NOMO-1 (cell line): Measurements from ENCODE around the gene ATP2A1.
"Not testable (repeated sequence)": the region's sequence is repeated elsewhere in the genome, so short reads cannot be mapped to it uniquely, and the experiment has no call there.

Experiments
- DNase-seq, 2 experiments: peaks; one replicate each; lab custom pipeline; 2025; ENCODE audit not compliant: unreplicated experiment in 2 of 2; lab: John Stamatoyannopoulos, UW

Gene ATP2A1

GRCh38 chr16:28880589-28880915 lies 2.3 kb downstream of the ATP2A1 start:
- no peak for DNase-seq

GRCh38 chr16:28880955-28881354 lies 2.7 kb downstream of the ATP2A1 start:
- no peak for DNase-seq

GRCh38 chr16:28881565-28881964 lies 3.3 kb downstream of the ATP2A1 start:
- not testable (repeated sequence) for DNase-seq

DNA sequence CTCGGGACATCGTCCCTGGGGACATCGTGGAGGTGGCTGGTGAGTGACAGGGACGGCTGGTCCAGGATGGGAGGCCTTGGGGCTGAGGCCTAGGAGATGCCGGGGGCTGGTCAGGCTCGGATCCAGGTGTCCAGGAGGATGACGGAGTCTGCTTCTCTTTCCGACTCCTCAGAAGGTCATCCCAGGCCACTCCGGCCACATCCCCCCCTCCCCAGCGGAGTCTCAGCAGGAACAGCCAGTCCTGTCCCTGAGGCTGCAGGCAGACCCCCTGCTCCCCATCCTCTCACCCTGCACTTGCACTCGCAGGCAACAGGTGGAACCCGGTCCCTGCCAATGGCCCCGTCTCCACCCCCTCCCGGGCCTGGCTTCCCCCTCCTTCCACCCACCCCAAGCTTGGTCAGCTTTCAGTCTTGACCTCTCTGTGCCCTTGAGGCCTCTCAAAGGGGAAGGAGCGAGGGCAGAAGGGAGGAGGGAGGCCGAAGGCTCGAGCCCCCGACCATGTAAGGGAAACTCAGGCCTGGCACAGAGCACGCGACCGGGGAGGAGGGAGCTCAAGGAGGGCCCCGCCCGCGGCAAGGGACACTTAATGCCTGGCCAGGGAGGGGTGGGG lies 4.4 kb downstream of the ATP2A1 start:
- DNase-seq, result no peak

DNA sequence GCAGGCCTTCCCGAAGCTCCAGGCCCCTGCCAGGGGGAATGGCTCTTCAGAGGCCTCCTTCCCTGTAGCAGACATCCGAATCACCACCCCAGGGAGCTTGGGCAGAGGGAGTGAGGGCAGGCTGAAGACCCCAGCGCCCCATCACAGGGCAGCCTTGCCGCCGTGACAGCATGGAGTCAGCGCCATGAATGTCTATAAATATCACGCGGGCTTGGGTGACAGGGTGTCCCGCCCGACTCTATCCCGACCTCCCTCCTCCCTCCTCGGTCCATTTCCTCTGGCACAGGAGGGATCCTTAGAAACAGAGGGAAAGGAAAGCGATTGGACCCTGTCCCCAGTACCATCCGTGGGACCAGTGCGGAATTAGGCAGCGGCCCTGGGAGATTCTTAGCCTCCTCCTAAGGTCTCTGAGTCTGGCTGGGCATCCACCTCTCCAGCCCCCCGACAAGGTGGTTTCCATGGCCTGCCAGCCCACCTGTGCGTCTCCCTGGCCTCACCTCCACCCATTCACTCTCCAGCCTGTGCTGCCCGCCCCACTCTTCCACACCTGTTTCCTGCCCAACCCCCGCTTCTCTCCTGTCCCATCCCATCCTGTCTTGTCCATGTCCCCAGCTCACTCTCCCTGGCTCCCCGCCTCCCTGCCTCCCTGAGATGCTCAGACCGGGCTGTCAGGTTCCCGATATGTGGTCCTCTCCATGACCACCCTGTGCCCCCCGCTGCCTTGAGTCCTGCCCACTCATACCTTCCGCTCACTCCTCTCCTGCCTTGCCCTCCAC lies 5.1 kb downstream of the ATP2A1 start:
- no peak for DNase-seq

- no peak for DNase-seq
Measured at GRCh38 chr16:28884045-28884444, 5.8 kb downstream of the ATP2A1 start.

DNA sequence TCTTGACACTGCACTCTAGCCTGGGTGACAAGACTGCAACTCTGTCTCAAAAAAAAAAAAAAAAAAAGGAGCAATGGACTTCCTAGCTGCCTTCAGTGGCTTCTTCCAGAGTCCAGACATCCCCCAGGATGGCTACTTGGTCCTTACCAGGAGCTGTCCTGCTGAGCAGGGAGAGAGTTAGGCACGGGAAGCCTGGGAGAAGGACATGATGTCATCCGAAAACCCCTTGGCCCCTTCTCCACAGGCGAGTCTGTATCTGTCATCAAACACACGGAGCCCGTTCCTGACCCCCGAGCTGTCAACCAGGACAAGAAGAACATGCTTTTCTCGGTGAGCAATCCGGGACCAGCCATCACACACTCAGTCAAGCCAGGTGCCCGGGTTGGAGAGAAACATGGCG lies 8.7 kb downstream of the ATP2A1 start:
- no peak for DNase-seq

- DNase-seq, result not testable (repeated sequence)
Measured at GRCh38 chr16:28890355-28890754, 12.1 kb downstream of the ATP2A1 start.

DNA sequence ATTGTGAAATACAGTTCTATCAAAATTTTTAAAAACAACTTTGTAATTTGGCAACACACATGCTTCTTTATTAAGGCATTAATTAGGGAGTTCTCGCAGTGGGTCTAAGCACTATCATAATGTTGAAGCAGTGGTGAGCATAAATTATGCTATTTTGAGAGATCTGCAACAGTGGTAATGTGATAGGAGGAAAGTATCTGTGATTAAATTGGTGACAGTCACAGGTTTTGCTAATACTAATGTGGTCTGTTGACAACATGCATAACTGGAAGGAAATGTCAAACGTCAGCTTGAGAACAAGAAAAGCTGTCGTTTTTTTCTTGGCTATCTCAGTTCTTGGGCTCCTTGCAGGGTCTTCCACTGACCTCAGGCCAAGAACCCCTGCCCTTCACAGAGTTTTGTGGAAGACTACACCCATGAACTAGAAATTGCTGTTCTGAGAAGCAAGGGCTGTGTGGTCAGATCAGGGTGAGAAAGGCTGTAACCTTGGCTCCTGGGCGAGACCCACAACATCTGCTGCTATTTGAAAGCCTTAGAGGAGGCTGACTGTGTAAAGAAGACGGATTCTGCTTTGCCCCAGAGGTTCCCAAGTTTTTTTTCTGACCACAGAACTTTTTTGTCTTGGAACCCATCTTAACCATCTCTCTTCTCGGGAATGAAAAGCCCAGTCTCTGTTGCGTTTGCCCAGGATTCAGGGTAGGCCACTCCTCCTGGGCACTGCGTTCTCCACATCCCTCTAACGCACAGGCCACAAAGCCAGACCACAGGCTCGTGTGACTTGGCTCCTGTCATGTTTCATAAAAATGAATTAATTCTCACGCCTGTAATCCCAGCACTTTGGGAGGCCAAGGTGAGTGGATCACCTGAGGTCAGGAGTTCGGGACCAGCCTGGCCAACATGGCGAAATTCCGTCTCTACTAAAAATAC lies 13.9 kb downstream of the ATP2A1 start:
- no peak for DNase-seq

DNA sequence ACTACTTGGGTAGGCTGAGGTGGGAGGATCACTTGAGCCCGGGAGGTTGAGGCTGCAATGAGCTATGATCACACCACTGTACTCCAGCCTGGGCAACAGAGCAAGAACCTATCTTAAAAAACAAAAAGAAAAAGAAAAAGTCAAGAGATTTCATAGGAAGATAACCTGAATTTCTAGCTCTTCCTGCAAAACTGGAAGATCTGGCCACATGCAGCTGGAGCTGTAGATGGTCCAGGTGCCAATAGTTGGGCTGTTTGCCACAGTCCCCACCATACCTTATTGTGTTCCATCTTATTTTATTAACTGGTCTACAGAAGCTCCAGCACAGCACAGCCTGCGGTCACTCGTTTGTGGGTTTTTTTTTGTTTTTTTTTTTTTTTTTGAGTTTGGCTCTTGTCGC lies 15.0 kb downstream of the ATP2A1 start:
- DNase-seq, result no peak

DNA sequence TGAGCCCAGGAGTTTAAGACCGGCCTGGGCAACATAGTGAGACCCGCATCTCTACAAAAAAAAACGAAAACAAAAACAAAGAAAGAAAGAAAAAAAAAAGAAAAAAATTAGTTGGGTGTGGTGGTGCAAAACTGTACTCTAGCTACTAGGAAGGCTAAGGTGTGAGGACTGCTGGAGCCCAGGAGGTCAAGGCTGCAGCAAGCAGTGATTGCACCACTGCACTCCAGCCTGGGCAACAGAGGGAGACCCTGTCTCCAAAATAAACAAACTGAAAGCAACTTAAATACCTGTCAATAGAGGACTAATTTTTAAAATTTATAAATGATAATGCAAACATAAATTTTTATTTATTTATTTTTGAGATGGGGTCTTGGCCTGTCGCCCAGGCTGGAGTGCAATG lies 17.3 kb downstream of the ATP2A1 start:
- no peak for DNase-seq

- DNase-seq, result no peak
Measured at GRCh38 chr16:28897826-28898225, 19.5 kb downstream of the ATP2A1 start.

GRCh38 chr16:28898266-28898665 lies 20.0 kb downstream of the ATP2A1 start:
- DNase-seq, result no peak

- DNase-seq, result no peak
Measured at GRCh38 chr16:28898942-28899341, 20.7 kb downstream of the ATP2A1 start.

- no peak for DNase-seq
Measured at GRCh38 chr16:28899882-28900590, 21.7 kb downstream of the ATP2A1 start.

DNA sequence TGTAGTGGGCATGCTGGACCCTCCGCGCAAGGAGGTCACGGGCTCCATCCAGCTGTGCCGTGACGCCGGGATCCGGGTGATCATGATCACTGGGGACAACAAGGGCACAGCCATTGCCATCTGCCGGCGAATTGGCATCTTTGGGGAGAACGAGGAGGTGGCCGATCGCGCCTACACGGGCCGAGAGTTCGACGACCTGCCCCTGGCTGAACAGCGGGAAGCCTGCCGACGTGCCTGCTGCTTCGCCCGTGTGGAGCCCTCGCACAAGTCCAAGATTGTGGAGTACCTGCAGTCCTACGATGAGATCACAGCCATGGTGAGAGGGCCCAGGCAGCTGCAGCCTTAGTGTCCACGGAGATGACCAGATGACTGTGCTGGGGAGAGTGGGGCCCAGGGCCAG lies 22.3 kb downstream of the ATP2A1 start:
- DNase-seq, result no peak

DNA sequence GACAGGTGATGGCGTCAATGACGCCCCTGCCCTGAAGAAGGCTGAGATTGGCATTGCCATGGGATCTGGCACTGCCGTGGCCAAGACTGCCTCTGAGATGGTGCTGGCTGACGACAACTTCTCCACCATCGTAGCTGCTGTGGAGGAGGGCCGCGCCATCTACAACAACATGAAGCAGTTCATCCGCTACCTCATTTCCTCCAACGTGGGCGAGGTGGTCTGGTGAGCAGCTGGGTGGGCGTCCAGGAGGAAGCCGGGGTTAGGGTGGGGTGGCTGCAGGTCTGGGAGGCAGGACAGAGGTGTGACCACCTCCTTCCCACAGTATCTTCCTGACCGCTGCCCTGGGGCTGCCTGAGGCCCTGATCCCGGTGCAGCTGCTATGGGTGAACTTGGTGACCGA lies 23.6 kb downstream of the ATP2A1 start:
- no peak for DNase-seq

GRCh38 chr16:28902909-28903308 lies 24.6 kb downstream of the ATP2A1 start:
- no peak for DNase-seq

DNA sequence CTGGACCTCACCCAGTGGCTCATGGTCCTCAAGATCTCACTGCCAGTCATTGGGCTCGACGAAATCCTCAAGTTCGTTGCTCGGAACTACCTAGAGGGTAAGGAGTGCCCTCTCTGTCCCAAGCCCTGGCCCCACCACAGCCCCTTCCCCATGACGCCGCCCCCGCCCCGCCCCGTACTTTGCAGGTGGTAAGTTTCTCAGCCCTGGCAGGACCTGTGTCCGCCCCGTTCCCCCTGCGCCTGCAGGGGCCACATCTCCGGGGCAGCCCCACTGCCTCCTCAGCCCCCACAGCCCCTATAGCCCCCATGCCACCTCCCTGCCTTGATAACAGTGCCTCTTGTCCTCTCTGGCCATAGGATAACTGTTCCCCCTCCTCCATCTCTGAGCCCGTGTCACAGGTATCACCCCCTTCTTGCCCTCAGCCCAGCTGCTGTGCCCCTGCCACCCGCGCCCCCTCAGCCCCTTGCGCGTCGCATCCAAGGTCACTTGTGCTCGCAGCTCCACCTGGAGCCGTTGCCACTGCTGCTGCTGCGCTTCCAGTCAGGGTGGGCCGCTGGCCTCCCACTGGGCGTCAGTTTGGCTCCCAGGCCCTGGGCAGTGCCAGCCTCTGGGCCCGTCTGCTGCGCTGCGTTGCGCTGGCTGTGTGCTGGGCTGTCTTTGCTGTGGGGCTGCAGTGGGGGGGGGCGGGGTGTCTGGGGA lies 25.2 kb downstream of the ATP2A1 start:
- no peak for DNase-seq

DNA sequence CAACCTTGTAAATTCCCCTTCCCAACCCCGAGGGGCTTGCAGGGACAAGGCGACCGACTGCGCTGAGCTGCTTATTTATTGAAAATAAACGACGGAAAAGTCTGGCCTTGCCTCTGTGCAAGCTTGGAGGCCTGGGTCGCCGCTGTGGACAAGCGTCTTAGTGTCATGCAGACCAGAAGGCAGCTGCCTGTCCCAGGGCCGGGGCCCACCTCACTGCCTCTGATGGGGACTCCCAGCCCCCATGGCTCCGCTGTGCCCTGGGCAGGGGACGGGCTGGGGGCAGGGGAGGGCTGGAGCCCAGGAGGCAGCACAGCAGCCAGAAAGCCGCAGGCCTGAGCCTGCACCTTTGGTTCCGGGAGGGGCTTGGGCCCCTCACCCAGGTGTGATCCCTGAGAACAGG lies 26.1 kb downstream of the ATP2A1 start:
- DNase-seq, result no peak
